ENCODE results near the gene DNAJC17.

Gene DNAJC17

DNA sequence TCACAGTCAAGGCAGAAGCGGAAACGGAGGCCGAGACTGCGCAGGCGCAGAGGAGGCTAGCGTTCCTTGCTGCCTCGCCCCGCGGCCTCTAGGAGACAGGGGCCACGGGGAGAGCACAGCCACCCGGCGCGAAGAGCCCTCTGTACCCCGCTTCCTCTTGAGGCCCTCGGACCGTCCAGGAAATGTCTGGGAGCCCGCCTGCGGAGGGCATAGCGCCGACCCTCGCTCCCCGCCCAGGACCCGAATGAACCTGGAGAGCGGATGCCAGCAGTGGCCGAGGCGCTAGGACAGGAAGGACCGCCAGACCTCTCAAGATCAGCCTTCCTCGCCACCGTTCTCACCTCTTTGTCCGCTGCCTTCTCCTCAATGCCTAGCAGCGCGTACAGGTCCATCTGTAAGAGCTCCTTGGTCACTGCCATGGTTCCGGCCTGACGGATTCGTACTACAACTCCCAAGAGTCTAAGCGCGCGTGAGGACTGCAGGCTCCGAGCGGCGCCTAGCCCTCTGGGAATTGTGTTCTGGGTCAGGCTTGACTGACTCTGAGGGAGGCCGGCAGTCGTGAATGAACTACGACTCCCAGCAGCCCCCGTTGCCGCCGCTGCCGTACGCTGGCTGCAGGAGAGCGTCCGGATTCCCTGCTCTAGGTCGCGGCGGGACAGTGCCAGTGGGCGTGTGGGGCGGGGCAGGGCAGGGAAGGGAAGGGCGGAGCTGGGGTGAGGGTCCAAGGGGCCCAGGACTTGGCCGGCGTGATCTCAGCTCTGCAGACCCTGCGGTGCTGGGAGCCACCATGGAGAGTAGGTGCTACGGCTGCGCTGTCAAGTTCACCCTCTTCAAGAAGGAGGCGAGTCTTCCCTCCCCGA lies at the start of gene DNAJC17, which contains the start of gene ZFYVE19:
TSS of gene DNAJC17 (minus strand) at position 446 of the 860 bp plus-strand sequence. CDS start at position 419, 27 bp downstream.
TSS of gene ZFYVE19 (plus strand) at position 62 of the 860 bp plus-strand sequence. CDS start at position 563, 501 bp downstream.
- DNase-seq: peak; percentile 94

GRCh38 chr15:40856746-40857145 lies 49.5 kb upstream of the DNAJC17 start:
- no peak for DNase-seq

- DNase-seq: no peak
These were observed 48.5 kb upstream of the DNAJC17 start for GRCh38 chr15:40855706-40856234.

- no peak for DNase-seq
These were observed 46.9 kb upstream of the DNAJC17 start for GRCh38 chr15:40854161-40854560.

DNA sequence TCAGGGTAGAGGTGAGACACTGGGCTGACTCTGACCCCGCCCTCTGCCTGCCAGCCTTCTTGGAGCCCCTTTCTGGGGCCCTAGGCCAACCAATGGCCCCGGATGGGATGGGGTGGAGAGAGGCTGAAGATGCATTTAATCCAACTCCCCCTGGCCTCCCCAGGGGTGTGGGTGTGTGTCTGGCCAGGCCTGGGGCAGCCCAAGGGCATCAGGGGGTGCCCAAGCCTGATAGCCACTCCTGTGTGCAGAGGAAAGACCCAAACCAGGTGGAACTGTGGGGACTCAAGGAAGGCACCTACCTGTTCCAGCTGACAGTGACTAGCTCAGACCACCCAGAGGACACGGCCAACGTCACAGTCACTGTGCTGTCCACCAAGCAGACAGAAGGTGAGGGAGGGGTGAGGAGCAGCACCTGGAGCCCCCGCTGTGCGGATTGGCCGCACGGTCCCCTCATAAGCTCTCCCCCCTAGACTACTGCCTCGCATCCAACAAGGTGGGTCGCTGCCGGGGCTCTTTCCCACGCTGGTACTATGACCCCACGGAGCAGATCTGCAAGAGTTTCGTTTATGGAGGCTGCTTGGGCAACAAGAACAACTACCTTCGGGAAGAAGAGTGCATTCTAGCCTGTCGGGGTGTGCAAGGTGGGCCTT lies 46.1 kb upstream of the DNAJC17 start:
- DNase-seq: no peak

GRCh38 chr15:40852529-40852928 lies 45.3 kb upstream of the DNAJC17 start:
- DNase-seq: no peak

DNA sequence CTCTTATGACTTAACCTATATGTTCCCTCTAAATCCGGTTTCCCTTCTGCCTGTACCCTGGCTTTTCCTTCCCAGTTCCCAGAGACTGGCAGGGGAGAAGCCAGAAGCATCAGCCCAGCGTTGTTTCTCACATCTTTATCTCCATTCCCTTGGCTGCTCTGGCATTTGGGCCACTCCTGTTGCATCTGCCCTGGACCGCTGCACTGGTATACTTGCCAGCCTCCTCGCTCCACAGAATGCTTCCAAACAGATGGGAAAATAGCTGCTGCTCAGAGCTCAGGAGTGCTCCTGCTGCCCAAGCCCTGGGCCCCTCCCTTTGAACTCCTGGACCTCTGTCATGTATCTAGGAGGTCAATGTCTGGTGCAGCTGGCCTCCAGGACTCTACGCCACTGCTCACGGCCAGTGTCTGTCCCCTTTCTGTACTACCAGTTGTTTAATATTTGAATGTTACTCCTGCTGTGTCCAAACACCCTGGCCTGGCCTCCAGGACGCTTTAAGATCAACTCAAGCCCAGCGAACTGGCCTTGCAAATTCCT lies 43.4 kb upstream of the DNAJC17 start:
- no peak for DNase-seq

GRCh38 chr15:40847223-40847961 lies 40.1 kb upstream of the DNAJC17 start:
- no peak for DNase-seq

DNA sequence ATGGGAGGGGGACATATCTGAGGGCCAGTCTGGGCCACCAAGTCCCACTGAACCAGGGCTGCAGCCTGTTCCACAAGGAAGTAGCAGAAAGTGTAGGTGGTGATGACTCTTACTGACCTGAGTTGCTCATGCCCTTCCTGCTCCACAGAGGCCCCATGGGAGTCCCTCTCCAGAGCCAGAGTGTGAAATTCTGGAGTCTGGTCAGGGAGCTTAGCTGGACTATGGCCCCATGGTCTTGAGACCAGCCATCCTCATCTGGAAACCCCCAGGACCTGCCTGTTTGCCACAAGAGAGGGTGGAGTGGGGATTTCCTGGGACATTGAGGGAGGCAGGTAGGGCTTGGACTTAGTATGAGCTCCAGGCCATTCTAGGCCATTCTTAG lies 39.6 kb upstream of the DNAJC17 start:
- no peak for DNase-seq

- no peak for DNase-seq
These were observed 38.4 kb upstream of the DNAJC17 start for GRCh38 chr15:40845511-40846284.

- no peak for DNase-seq
These were observed 37.8 kb upstream of the DNAJC17 start for GRCh38 chr15:40845036-40845435.

DNA sequence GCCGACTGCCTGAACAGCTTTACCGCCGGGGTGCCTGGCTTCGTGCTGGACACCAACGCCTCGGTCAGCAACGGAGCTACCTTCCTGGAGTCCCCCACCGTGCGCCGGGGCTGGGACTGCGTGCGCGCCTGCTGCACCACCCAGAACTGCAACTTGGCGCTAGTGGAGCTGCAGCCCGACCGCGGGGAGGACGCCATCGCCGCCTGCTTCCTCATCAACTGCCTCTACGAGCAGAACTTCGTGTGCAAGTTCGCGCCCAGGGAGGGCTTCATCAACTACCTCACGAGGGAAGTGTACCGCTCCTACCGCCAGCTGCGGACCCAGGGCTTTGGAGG lies 37.4 kb upstream of the DNAJC17 start:
- DNase-seq: no peak

DNA sequence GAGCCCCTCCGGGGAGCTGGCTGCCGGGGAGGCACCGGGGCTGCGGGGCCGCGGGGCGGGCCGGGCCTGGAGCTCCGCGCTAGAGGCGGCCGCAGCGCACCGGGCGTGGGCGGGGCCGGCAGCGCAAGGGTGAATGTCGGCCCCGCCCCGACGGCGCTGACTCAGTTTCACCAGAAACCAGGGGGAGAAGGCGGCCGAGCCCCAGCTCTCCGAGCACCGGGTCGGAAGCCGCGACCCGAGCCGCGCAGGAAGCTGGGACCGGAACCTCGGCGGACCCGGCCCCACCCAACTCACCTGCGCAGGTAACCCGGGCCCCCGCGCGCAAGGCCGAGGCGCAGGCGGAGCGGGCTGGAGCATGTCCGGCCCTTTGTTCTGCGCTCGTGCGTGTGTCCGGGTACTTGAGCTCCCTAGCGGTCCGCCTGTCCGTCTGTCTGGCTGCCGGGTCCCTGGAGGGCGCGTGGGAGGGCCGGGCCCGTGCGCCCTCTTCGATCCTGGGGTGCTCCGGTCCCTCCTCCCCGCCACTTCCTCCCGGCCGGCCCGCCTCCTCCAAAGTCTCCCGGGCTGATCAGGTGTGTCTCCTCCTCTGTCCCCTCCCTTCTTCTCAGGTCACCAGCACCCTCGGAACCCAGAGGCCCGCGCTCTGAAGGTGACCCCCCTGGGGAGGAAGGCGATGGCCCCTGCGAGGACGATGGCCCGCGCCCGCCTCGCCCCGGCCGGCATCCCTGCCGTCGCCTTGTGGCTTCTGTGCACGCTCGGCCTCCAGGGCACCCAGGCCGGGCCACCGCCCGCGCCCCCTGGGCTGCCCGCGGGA lies 36.8 kb upstream of the DNAJC17 start, which contains the start of gene SPINT1:
TSS of gene SPINT1 (plus strand) at position 164 of the 811 bp plus-strand sequence. CDS start at position 671, 507 bp downstream.
- no peak for DNase-seq

- no peak for DNase-seq
These were observed 36.1 kb upstream of the DNAJC17 start for GRCh38 chr15:40843261-40843884.

GRCh38 chr15:40841741-40842140 lies 34.5 kb upstream of the DNAJC17 start:
- no peak for DNase-seq

DNA sequence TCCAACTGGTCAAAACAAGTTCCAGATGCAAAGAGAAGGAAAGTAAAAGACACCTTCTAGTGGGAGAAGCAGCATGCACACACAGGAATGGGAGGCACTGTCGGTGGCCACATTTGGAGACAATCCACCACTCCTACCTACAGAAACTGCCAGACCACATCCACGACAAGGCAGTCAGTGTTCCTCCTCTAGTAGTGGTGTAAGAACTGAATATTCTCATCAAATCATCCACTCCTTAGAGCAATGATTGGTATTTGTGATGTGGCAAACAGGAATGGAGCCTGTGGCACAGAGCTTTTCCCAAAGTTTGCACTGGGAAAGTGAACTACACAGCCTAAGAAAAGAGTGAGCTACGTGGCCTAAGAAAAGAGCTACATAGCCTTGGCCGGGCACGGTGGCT lies 31.5 kb upstream of the DNAJC17 start:
- no peak for DNase-seq

DNA sequence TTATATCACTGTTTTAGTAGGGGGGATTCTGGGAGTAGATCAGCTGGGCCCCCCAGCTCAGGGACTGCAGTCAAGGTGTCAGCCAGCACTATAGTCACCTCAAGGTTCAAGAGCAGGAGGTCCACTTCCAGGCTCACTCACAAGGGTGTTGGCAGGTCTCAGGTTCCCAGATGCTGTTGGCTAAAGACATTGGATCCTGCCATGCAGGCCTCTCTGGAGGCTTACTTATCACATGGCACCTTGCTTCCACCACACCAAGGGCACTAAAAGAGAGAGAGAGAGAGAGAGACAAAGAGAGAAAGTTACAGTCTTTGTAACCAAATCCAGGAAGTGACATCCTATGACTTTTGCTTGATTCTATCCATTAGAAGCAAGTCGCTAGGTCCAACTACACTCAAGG lies 28.7 kb upstream of the DNAJC17 start:
- DNase-seq: no peak

- DNase-seq: no peak
These were observed 25.6 kb upstream of the DNAJC17 start for GRCh38 chr15:40832903-40833302.

DNA sequence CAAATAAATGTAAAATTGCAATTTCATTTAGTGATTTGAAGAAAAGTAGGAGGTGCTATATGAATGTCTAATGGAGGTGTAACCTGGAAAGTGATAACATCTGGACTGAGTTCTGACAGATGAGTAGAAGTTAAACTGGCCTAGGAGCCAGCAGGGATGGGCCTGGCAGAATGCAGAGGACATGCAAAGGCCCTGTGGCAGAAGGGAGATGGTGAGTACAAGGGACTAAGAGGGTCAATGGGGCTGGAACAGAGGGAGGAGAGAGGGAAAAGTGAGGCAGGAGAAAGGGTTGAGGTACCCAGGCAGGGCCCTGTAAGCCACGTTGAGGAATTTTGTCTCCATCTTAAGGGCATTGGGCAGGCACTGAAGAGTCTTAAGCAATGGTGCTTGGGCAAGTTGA lies 24.6 kb upstream of the DNAJC17 start:
- no peak for DNase-seq

- DNase-seq: no peak
These were observed 23.6 kb upstream of the DNAJC17 start for GRCh38 chr15:40830884-40831283.

DNA sequence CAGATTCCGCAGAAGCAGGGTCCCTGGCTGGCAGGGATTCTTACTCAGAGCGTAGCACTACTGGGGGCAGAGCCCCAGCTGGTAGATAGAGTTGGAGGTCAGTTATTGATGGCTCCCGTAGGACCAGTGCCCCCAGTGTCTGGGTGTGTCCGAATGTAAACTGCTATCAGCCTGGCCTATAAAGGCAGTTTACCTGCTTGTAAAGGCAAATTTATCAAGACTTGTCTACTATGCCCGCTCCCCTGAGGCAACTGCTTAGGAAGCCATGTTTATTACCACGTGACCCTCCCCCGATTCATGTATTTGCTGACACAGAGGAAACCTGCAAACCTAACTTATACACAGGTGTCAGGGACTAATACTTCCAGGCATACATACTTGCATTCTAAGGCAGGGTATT lies 21.8 kb upstream of the DNAJC17 start:
- no peak for DNase-seq
